HG02973 (cell line): ENCODE measurements around the gene PABPN1L.

ENCODE experiments used
- ATAC-seq: cut with Tn5 transposase; IDR thresholded peaks from one replicate; pipeline ENCODE4 v1.9.1; 2021; ENCODE audit warnings: moderate library complexity; ENCODE audit not compliant: unreplicated experiment

PABPN1L gene

DNA sequence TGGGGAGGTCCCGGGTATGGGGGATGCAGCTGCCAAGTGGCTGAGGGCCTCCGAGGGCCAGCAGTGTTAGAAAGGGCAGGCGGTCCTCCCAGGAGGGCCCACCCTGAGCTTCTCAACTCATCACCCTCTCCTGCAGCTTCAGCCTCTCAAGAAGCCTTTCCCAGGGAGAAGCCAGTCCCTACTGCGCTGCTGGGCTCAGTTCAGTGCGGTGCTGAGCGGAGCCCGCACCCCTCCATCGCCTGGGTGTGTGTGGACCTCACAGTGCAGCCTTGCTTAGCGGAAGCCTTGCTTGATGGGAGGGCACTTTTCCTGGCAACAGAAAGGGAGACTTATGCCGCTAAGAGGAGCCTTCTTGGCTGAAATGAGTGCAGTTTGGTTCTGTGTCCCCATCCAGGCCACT, 51.2 kb downstream of the PABPN1L start:
- ATAC-seq: no peak

DNA sequence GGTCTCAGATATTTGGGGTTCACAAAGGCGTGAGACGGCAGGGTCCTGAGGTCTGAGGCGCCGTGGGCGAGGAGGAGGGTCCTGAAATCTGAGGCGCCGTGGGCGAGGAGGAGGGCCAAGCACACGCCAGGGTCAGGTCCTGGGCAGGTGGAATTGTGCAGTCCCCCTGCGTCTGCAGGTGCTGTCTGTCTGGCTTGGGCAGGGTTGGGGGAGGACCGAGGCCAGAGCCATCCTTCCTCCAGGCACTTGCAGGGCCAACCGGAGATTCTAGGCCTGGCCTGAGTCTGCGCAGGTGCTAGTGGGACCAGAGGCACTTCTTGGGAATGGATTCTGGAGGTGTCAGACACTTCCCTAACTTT, 52.3 kb downstream of the PABPN1L start:
- no peak for ATAC-seq
